Measurements from ENCODE around the gene MAP3K10. TPM values are rescaled to one million over a fixed set of nuclear protein-coding genes. Genes with fewer than 3 reads are reported as not detected.

Gene MAP3K10
- total and polyA plus RNA-seq, 9 of the 15 experiments (the other 6 are each of a cell fraction or from before 2014, with no cell fraction given) = 0.01 to 8.0 (median 2.7) TPM; not detected in 1

- peak; percentile 54; the same call in 1 of the 2 replicates for TF ChIP-seq SMARCE1 (IDR thresholded peaks at IDR 0.05)
- peak; percentile 65 for TF ChIP-seq BHLHE40 (IDR thresholded peaks at IDR 0.05; ENCODE audit: low read length)
- peak; percentile 53; the same call in 1 of the 2 replicates for TF ChIP-seq MITF (IDR thresholded peaks at IDR 0.05)
- no peak for TF ChIP-seq ETV6 (IDR thresholded peaks at IDR 0.05; ENCODE audit: borderline replicate concordance in 1 of 2, low read depth in 2 of 2, low read length in 1 of 2)
- no peak for TF ChIP-seq ETV6 (CRISPR knock-in tag; IDR thresholded peaks at IDR 0.05; ENCODE audit: borderline replicate concordance)
- no peak for TF ChIP-seq POLR2B (IDR thresholded peaks at IDR 0.05; ENCODE audit: low read depth, partially characterized antibody)
- peak; percentile 69 for TF ChIP-seq L3MBTL2 (IDR thresholded peaks at IDR 0.05)
- peak; percentile 87 for TF ChIP-seq DACH1 (IDR thresholded peaks at IDR 0.05; ENCODE audit: partially characterized antibody)
Measured at GRCh38 chr19:40219721-40220276, 28.6 kb downstream of the MAP3K10 start (continued).

- Histone ChIP-seq H3K9ac (ENCODE audit: insufficient read depth in 1 of 2, low read depth in 2 of 2, low read length in 2 of 2) (no peak overlapping the region), H3K9me1 (ENCODE audit: control insufficient read depth, insufficient read depth, low read length) (no peaks in the 10 kb centered on the region), H3K9me3 (replicated peaks; ENCODE audit: control insufficient read depth, insufficient read depth, low read depth, low read length) (peaks cover 4% of the 10 kb centered on the region; the same call in 1 of the 2 replicates), H3K4me1 (replicated peaks in 1 of 2; ENCODE audit: control insufficient read depth in 2 of 2, insufficient read depth in 2 of 2, low read length in 2 of 2) (peaks cover 12 to 44% of the 10 kb centered on the region in 2 experiments; a peak in 4 of 5 replicates), H3K79me2 (ENCODE audit: control insufficient read depth, insufficient read depth, low read length) (no peaks in the 10 kb centered on the region), H4K20me1 (replicated peaks; ENCODE audit: control insufficient read depth, insufficient read depth, low read length) (peaks cover 5% of the 10 kb centered on the region), H2AFZ (ENCODE audit: low read depth, low read length) (no peak overlapping the region), H3K36me3 (ENCODE audit: control insufficient read depth, insufficient read depth, low read length) (no peaks in the 10 kb centered on the region), H3K4me2 (ENCODE audit: insufficient read depth, low read length) (no peak overlapping the region), H3K27ac (ENCODE audit: extremely low read depth, low read depth, low read length) (no peak overlapping the region), H3K4me3 (no peak overlapping the region), H3K27me3 (ENCODE audit: control insufficient read depth in 2 of 2, insufficient read depth in 2 of 2, low read length in 2 of 2) (peaks cover 6 to 9% of the 10 kb centered on the region in 2 experiments; a peak in 2 of 5 replicates)
- DNase-seq (ENCODE audit: extremely low read depth in 1 of 4, low spot score in 3 of 4) (no peak), ATAC-seq (no peak), FAIRE-seq (no peak)
- ChIA-PET CTCF (ENCODE audit: low intra/inter-chr PET ratio) (interaction anchor here (0.5 to 3.3 kb wide), 3 partner anchors 80 to 356 kb away, joined by 3 to 24 read pairs (median 5); no protein-coding TSS in a partner anchor), POLR2A (interaction anchor here (1.1 kb wide), 1 partner anchor 10 kb away, joined by 5 read pairs; no protein-coding TSS in a partner anchor)
- BruUV-seq (replicated peaks) = no TSS peak
- 41% methylated on average over 9 of the region's 9 CpGs for WGBS (ENCODE audit: insufficient coverage, low coverage, missing lambda C conversion rate)
- in situ Hi-C loops (cut with MboI) = loop anchor here (5.0 kb wide), 1 partner anchor 73 kb away; no protein-coding TSS in a partner anchor
- intact Hi-C loops (cut with micrococcal nuclease) = no loop called here
- TF ChIP-seq BRF1 (IDR thresholded peaks at IDR 0.05; ENCODE audit: borderline replicate concordance, extremely low read depth, insufficient read length) (no peak), ZNF23 (CRISPR knock-in tag; IDR thresholded peaks at IDR 0.05) (no peak), HCFC1 (IDR thresholded peaks at IDR 0.05; ENCODE audit: low read depth, low read length) (no peak), TAF15 (IDR thresholded peaks at IDR 0.05; ENCODE audit: low read depth, low read length) (no peak), ZNF263 (CRISPR knock-in tag; IDR thresholded peaks at IDR 0.05; ENCODE audit: borderline replicate concordance) (no peak), TGIF2 (CRISPR knock-in tag; IDR thresholded peaks at IDR 0.05) (no peak), TSC22D4 (tag; IDR thresholded peaks at IDR 0.05) (no peak), MTA2 (IDR thresholded peaks at IDR 0.05; ENCODE audit: low read depth) (no peak), SP2 (IDR thresholded peaks at IDR 0.05; ENCODE audit: extremely low read depth, low read depth, low read length, poor library complexity, severe bottlenecking) (no peak), SMARCB1 (IDR thresholded peaks at IDR 0.05; ENCODE audit: insufficient read length, low read depth) (no peak), POLR2A (conservative IDR thresholded peaks at IDR 0.05) (no peak), ZNF311 (CRISPR knock-in tag; IDR thresholded peaks at IDR 0.05) (no peak), PREB (CRISPR knock-in tag; IDR thresholded peaks at IDR 0.05) (no peak), U2AF2 (optimal IDR thresholded peaks at IDR 0.05; ENCODE audit: low read depth, low read length) (no peak)
Measured at GRCh38 chr19:40220674-40221073, 29.4 kb downstream of the MAP3K10 start.

All from K562 (cell line).